Activated CD4-positive, alpha-beta T cell treated with anti-CD3 and anti-CD28 coated beads, Interleukin-2, amount 50 U/mL, for 16 hours (primary cell): ENCODE results near the gene MCM6.

Source experiments
- DNase-seq: peaks from one replicate; pipeline ENCODE4 v3.0.0-alpha.2; 2020

Gene MCM6

DNA sequence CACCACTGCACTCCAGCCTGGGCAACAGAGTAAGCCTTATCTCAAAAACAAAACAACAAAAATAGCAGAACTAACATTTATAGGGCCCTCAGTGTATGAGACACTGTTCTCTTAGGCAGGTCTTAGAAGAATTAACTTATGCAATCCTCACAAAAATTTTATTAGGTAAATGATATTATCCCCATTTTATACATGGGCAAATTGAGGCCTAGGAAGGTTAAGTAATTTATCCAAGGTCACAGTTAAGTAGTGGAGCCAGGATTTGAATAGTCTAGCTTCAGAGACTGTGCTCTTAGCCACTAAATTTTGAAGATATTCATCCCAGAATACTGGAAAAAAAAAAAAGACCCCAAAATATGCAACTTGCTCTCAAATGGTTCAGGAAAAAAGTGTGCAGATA, 22.8 kb downstream of the MCM6 start:
- DNase-seq, result no peak

DNA sequence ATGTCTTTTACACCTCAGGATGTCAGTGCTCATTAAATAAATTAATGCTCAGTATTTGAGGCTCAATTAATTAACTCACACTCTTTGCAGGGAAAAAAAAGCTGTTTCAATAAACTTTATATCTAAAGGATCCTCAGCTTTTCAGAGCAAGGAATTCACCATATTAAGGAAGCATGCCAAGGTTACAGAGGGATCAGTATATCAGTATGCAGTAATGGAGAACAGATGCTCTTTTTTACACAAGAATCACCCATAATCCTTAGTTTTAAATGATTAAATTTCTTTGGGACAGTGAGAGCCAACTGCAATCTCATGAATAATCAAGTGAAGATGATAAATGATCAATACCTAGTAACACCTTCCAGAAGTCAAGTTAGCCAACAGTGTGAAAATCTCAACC, 24.4 kb downstream of the MCM6 start:
- DNase-seq, result no peak

DNA sequence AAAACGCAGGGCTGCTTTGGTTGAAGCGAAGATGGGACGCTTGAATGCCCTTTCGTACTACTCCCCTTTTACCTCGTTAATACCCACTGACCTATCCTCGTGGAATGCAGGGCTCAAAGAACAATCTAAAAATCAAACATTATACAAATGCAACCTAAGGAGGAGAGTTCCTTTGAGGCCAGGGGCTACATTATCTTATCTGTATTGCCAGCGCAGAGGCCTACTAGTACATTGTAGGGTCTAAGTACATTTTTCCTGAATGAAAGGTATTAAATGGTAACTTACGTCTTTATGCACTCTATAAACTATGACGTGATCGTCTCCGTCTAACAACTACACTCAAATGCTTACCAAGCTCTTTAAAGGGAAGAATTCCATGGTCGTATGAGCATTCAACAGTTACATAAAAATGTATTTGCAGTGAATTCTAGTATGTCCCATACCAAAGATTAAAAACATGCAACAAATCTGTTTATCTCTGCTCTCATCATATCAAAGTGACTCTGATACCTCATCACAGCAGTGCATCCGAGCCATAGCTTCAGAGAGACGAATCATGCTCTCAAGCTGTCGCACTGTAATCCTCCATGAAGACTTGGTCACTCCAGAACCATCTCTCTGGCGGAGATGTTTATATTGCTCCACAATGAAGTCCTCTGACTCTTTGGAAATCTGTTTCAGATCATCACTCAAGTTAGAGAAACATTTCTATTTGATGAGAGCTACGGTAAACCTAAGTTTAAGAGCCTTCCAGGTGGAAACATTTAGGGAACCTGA, 25.2 kb downstream of the MCM6 start:
- DNase-seq, result no peak

DNA sequence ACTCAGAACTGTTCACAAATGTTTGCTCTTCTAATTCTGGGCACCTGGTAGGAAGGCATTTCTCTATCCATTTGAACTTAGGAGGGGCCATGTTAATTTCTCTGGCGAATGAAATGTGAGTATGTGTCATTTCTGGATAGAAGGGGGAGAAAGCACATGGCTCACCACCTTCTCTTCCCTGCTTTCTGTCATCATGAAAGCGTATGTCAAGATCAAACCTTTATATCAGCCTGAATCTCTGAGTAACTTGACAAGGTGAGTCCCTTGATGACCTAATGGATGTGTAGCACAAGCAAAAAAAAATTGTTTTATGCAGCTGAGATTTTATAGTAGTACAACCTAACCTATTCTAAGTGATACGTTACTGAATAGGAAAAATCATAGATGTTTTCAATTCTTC, 27.2 kb downstream of the MCM6 start:
- DNase-seq, result no peak

DNA sequence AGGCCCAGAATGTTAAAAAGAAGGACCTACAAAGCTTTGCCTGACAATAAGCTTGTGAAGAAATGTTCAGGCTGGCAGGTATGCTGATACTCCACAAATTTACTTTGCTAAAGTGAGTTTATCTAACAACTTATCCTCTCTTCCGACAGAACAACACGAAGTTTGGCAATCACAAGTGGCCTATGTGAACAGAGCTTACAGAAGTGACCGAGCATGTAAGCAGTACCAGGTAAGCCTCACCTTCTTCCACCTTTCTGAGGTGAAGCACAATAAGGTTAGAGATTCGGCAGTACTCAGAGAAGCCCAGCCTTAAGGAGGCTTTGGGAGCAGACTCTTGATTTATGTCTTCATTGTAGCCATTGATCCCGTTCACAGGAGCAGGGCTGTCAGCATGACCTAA, 30.2 kb downstream of the MCM6 start:
- DNase-seq, result no peak

DNA sequence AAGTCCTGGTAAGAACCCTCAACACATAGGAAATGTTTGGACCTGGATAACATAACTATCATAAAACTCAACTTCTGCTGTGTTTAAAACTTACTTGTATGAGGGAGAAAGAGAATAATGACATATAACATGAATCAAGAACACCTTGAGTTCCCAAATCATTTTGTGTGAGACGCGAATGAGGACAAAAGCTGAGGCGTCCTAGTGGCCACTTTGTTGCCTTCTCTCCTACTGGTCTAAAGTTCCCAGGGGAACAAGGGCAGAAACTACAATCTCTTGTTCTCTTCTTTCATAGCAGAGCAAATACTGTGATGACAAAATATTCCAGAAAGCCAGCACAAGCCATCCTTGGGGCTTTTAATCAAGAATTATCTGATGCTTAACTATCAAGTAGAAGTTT, 31.0 kb downstream of the MCM6 start:
- DNase-seq, result no peak

DNA sequence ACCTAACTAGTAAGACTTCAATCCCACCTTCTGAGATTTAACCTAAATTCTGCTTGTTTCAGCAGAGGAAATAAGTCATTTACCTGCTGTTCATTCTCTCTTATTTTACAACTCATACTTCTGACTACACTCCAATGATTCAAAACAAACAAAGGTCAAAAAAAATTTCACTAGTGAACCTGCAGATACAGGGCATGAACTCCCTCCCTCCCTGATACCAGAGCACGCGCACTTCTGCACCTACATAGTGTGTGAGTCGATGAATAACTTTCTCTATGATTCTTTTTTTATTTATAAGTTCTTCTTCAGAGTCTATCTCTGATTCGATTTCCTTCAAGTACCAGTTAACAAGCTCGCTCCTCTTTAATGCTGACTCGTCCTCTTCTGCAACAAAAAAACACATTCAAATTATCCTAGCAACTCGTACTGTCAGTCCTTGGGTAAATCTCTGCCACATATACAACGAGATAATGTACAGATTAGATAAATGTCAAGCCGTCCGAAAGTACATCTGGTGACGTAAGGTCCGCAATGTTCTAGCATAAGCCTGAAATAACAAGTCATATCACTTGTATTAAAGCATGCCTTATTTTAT, 31.8 kb downstream of the MCM6 start:
- DNase-seq, result no peak

DNA sequence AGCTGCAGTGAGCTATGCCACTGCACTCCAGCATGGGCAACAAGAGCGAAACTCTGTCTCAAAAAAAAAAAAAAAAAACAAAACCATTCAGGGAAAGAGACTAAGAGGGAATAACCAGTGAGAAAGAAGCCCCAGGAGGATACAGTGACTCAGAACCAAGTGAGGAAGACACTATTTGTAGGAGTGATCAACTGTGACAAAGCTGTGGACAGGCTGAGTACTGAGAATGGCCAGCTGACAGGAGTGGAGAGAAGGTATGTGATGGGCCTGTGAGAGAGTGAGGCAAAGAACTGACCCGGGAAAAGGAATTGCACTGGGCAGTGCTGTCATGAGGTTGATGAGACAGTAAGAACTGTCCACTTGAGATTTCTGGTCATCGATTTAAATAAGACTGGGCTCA, 32.6 kb downstream of the MCM6 start:
- DNase-seq, result no peak

DNA sequence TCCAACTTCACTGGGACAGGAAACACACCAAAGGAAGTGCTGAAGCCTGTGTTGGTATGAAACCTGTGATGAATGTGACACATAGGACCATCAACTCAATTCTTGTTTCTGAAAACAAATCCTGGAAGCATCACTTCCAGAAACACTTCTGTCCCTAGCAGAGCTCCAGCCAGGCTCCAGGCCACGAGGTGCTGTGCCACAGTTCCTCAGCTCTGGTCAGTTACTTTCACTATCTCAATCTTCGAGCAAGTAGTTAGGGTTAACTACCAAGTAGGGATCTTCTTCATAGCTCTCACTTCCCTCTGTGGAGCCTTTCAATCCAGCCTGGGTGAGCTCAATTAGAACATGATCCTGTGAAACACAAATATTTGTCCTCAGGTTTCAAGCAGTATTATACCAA, 35.6 kb downstream of the MCM6 start:
- no peak for DNase-seq

DNA sequence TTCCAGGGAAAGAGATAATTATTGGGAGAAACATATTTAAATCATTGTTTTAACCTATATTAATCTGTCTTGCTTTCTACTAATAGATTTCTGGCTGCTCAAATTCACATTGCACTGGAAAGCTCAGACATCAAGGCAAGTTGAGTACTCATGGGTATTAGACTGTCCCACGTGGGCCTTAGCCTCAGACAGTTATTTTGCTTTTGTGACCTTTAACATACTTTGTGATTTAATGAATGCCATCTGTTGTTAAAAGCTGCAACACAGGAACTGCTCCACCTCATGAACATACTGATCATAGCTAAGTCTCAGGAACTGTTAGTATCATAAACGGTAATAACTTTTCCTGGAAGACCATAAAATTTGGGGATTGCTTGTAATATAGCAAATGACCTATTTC, 36.5 kb downstream of the MCM6 start:
- DNase-seq, result no peak

DNA sequence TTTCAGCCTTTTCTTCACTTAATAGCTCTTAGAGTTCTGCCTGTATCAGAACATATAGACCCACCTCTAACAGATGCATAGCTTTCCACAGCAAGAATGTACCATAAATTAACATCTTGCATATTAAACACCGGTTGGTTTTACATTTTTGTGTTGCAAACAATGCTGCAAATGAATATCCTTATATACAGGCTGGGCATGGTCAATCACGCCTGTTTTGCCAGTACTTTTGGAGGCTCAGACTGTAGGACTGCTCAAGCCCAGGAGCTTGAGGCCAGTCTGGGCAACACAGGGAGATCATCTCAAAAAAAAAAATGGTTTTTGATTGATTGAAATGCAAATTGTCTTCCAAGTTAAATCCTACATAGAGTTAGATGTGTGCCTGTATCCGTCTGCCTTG, 37.7 kb downstream of the MCM6 start:
- DNase-seq, result no peak

DNA sequence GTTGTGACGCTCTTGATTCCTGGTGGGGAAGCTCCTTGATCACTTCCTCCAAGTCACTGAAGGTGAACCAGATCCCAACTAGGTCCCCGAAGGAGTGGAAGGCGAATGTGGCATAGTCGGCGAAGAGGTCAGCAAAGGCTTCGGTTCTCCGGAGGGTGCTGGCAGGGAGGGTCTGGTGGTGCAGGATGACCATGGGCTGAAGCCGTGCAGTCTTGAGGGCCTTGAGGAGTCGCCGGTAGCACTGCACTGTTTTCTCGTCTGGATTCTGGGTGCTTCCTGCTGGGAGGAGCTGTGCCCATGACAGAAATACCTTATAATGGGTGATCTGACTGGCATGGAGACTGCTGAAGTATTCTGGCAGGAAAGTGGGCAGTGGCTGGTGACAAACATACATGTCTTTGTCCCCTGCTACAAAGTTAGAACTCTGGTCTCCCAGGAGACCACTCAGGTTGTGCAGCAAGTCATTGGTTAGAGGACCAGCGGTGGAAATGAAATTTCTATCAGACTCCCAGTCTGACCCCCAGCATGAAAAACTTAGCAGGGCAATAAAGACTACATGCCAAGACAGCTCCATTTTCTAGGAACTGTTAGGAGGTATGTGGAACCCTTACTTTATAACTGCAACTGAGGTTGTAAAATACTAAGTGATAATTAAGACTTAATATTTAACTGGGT, 39.5 kb downstream of the MCM6 start, which contains the start of gene LCT:
Gene LCT, minus strand, starts transcription at position 589 of the 675 bp plus-strand sequence. Its CDS starts 15 bp downstream, at position 574.
- DNase-seq, result no peak

DNA sequence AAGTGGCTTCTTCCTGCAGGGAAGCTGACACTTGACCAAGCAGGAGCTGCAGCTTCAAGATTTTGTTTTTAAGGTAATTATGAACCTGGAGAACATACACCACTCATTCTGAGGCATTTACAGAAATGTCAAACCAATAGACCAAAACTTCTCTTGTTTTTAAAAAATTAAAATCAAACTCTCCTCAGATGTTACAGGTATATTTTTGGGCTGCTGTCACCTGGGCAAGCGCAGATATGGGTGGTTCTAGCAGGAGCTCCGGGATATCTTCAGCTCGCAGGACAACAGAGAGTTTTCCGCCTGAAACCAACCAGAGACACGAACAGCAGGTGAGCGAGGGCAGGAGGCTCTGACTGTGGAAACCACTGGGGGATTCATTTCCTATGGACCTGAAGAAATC, 43.4 kb downstream of the MCM6 start:
- no peak for DNase-seq

DNA sequence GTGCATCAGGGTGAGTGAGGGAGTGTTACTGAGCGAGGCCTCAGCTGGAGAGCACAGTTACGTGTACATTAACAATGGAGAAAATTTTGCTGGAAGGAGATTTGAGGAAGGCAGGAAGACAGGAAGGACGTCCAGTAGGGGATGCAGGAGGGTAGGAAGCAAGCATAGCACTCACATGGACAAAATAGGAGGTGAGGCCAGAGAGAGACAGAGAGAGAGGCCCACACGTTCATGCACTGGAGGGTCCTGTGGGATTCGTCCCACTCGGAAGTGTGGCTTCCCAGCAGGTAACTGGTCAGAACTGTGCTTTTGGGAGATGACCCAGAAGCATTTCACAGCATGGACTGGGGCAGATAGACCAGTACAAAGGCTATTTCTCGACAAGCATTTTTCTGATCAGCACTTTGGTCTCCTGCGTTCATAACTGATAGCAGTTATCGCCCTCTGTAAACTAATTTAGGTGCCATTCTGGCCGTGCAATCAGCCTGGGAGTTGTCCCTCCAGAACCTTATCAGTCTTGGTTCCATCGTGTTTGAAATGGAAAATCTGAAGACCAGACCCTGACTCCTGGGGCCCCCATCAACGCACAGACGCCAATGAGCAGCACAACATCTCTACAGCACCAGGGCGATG, 44.9 kb downstream of the MCM6 start:
- no peak for DNase-seq

DNA sequence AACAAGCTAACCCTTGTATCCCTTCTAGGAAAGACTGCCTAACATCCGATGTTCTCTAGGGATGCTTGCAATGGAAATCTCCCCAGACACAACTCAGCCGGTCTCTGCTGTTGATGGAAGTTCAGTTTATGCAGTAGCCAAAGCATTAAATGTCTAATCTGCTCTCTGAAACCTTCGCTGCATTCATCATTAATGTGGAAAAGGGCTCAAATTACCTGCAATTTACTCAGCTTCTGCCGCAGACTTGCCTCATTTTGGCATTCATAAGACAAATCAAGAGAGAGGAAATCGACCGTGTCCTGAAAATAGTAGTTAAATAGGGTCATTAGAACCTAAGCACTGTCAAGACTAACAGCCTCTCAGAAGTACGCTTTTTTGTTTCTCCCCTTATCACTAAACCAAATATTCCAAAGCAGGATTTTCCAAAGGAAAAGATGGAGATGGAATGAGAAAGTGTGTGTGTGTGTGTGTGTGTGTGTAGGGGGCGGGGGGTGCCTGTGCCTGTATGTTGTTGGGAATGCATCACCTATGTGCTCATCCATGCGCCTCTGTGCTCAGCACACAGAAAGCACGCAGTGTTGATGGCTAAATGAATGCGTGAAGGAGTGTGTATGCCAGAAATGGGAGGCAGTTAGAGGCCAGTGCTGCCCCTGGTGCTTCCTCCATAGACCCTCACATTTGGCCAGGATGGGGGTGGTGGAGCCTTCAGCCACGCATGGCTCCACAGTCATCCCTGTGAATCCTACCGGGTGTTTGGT, 46.7 kb downstream of the MCM6 start:
- no peak for DNase-seq

DNA sequence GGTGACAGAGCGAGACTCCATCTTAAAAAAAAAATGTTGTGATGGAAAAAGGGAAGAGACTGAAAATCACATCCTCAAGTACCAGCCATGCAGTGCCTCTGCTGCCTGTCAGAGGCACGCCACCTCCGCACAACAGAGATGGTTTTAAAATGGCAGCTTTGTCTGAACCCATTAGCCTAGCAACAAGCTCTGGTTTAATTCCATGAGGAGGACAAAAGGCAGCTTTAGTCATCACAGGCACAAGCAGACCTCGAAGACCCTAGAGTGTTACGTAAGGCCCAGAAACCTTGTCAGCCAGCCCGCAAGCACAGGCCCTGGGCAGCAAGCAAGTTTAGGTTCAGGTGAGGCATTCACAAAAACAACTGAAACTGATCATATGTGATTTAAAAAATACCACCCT, 49.7 kb downstream of the MCM6 start:
- DNase-seq, result no peak

DNA sequence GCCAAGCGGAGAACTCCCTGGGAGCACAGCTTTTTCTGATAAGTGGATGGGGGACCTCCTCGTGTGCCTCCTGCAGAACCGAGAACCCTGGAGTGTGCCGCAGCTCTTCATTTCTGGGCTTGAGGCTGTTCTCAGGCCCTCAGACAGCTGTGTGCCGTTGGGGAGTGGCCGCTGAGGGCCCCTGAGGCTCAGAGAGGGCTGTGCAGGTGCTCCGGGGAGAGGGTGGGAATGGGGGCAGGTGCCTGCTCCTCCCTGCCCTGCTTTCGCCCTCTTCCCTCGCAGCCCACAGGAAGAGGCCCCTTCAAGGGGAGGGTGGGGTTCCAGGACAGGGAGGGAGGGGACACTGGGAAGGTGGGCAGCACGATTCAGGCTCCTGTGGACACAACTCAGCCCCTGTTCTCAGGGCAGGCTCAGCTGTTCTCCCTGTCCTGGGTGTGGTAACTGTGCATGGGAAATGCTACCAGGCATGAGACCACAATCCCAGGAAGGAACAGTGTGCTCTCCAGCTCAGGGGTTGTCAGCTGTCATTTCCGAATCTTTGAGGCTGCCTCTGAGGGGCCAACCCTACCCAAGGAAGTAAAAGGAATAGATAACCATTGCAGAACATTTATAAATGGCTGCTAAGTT, 50.6 kb downstream of the MCM6 start:
- DNase-seq, result no peak

DNA sequence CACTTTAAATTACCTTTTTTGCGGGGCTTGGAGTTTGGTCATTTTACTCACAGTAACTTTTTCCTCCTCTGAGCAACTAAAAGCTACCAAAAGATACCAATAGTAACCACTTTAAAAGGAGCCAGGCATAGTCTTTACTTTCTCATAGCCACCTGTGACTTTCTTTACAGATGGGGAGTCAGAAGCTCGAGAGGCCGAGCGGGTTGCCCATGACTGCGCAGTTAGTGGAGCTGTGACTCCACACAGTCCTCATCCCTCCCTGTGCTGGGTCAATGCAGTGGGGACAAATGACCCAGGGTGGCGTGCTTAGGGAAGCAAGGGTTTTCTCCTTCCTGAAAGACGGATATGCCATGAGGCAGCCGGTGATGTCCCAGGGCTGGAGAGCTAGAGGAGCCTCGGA, 51.1 kb downstream of the MCM6 start:
- DNase-seq, result no peak

DNA sequence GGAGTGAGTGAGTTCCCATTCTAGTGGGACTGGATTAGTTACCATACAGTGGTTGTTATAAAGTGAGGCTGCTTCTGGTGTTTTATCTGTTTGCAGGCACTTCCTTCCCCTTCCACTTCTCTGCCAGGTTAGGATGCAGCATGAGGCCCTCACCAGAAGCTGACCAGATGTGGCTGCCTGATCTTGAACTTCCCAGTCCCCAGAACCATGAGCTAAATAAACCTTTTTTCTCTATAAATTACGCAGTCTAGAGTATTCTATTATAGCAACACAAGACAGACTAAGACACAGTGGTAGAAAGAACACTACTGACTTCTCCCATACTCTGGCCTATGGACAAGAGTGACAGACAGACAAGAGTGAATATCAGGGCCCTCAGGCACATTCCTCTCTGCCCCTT, 53.4 kb downstream of the MCM6 start:
- no peak for DNase-seq

DNA sequence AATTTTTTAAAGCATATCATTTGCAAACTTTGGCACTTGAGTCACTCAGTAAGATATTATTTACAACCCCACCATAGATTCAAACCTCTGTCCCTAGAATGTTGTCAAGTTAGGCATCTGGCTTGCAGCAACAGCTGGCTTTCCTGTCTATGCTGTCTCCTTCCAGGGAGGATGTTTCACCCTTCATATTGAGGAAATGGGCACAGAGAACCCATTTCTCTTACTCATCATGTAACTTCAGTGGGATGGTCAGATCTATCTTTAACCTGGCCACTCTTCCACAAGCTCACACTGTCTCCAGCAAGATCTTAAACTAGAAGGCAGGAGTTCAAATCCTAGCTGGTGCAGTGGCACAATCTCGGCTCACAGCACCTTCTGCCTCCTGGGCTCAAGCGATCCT, 55.1 kb downstream of the MCM6 start:
- no peak for DNase-seq

DNA sequence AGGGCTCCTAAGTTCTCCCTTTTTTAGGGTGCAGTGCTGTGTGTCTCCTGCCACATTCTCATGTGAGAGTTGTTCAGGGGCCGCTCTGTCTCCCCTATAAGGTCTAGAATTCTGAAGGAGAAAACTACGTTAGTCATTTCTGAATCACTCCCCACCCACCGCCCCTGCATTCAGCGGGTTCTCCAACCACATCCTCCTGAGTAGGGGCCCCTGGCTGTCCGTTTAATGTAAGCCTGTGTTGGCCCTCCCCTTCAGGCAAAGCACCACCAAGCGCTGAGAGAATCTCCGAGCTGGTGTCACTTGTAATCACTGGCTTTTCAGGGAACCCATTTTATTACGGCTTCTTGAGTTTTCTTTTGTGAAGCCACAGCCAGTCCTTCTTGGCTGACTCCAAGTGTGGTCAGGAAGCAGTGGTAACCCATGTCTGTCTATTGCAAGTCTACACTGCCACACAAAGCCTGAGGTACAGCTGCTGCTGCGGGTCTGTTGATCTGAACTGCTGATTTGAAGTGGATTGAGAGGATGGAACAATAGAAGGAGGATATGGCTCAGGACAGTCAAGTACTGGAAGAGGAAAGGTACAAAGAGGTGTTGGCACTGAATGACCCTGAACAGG, 56.1 kb downstream of the MCM6 start:
- DNase-seq, result peak; percentile 94
